Stimulated activated CD4-positive, alpha-beta T cell treated with anti-CD3 and anti-CD28 coated beads, Interleukin-12 subunit alpha, Interleukin-12 subunit beta, amount 100 ng/mL, for 4 hours (primary cell): ENCODE data around the gene MCCC1.

Experiments used
- DNase-seq: peaks from one replicate; pipeline ENCODE4 v3.0.0-alpha.2; 2020

Gene MCCC1

GRCh38 chr3:182979674-182980191 lies 119.6 kb downstream of the MCCC1 start:
- DNase-seq: no peak

GRCh38 chr3:182979103-182979673 lies 120.1 kb downstream of the MCCC1 start:
- DNase-seq: no peak

- no peak for DNase-seq
Measured at GRCh38 chr3:182978387-182978786, 120.9 kb downstream of the MCCC1 start.

GRCh38 chr3:182973047-182973446 lies 126.2 kb downstream of the MCCC1 start:
- DNase-seq: no peak

- DNase-seq: no peak
Measured at GRCh38 chr3:182972387-182972786, 126.9 kb downstream of the MCCC1 start.

- DNase-seq: no peak
Measured at GRCh38 chr3:182971637-182972036, 127.7 kb downstream of the MCCC1 start.

GRCh38 chr3:182970811-182971418 lies 128.4 kb downstream of the MCCC1 start:
- no peak for DNase-seq

GRCh38 chr3:182969853-182970252 lies 129.4 kb downstream of the MCCC1 start:
- DNase-seq: no peak

GRCh38 chr3:182969277-182969676 lies 130.0 kb downstream of the MCCC1 start:
- DNase-seq: no peak

- DNase-seq: no peak
Measured at GRCh38 chr3:182967218-182968204, 131.8 kb downstream of the MCCC1 start.

GRCh38 chr3:182965861-182966366 lies 133.4 kb downstream of the MCCC1 start:
- no peak for DNase-seq
